Epithelial cell of esophagus (primary cell): ENCODE data around the gene CCR2.

Experiments
- DNase-seq: peaks from one replicate; pipeline ENCODE4 v3.0.0; 2010; ENCODE audit warnings: low read depth
- H3K4me3 ChIP-seq: 2 replicates; pipeline ENCODE4 v1.5.1; 2011; ENCODE audit warnings: mild to moderate bottlenecking, low read length, control low read depth
- CTCF ChIP-seq: IDR thresholded peaks from 2 replicates; pipeline ENCODE4 v1.5.1; 2011; ENCODE audit warnings: low read depth, mild to moderate bottlenecking, low read length, control low read depth, inconsistent platforms; ENCODE audit not compliant: insufficient read depth; ENCODE audit errors: missing control alignments

CCR2 gene

GRCh38 chr3:46338840-46339239, 15.1 kb upstream of the CCR2 start:
- no peak for TF ChIP-seq CTCF
- no peak for DNase-seq
- H3K4me3 ChIP-seq = no peak overlapping the region

- H3K4me3 ChIP-seq = no peak overlapping the region
- DNase-seq = no peak
- no peak for TF ChIP-seq CTCF
Measured at GRCh38 chr3:46344476-46344875, 9.4 kb upstream of the CCR2 start.

- no peak for DNase-seq
- no peak for TF ChIP-seq CTCF
- H3K4me3 ChIP-seq = no peak overlapping the region
Measured at GRCh38 chr3:46348823-46349482, 5.0 kb upstream of the CCR2 start.

DNA sequence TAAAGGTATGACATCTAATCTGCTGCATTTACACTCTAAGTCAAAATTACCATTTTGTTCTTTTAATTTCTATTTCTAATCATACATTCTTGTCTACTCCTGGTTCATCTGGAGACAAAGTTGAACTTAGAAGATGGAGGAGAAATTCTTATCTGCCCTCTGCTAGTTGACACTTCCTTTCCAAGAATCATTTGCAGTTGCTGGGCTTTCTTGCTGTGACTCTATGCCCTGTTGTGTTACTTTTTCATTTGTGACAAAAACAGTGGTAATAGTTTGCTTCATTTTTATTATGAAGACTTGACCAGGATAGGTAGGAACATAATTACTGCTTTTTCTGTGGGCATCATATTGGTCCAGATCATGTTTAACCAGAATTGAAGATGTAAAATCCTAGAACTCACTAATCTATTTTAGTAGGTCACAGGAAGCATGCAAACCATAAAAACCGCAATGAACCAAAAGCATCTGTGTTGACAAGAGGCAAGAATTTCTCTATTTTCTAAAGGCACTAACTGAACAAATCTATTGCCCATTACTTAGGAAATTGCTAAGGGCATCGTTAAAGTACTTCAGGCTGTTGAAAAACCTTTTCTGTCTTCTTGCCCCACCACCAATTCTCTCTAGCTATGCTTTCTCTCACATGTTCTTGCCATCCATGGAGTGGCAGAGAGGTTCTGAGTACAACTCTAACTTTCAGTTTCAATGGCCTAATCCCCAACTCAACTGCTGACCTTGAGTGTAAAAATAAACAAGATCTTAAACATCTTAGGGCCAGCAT, 4.2 kb upstream of the CCR2 start:
- no peak for TF ChIP-seq CTCF
- no peak overlapping the region for H3K4me3 ChIP-seq
- DNase-seq = no peak

DNA sequence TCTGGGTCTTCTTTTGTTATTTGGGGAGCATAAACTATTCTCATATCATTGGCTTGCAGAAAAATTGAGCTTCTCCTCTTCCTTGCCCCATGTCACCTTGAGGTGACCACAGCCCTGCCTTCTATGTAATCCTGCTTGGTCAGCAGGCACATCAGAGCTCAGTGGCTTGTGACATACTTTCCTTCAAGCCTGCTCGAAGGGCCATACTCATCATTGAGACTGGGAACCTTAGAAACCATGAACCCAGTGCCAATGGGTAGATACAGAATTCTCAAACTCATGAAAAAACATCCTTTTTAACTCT, 3.7 kb upstream of the CCR2 start:
- no peak overlapping the region for H3K4me3 ChIP-seq
- no peak for TF ChIP-seq CTCF
- no peak for DNase-seq

DNA sequence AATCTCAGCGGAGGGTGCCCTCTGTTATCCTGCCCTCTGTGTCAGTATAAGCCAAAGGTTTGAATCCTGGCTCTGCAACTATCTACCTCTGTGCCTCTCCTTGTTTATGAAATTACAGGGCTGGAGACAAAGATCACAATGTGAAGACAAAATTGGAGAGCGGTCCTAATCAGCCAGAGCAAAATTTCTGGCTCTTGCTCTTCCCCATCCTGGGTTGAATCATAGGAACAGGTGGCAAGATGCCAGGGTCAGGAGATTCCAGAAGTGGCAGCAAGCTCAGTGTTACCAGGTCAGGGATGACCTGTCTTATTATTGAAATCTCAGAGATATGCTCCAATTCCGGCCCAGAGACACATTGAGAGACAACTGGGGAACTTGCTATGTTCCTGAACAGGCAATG, 2.3 kb upstream of the CCR2 start:
- no peak for DNase-seq
- no peak for TF ChIP-seq CTCF
- no peak overlapping the region for H3K4me3 ChIP-seq

DNA sequence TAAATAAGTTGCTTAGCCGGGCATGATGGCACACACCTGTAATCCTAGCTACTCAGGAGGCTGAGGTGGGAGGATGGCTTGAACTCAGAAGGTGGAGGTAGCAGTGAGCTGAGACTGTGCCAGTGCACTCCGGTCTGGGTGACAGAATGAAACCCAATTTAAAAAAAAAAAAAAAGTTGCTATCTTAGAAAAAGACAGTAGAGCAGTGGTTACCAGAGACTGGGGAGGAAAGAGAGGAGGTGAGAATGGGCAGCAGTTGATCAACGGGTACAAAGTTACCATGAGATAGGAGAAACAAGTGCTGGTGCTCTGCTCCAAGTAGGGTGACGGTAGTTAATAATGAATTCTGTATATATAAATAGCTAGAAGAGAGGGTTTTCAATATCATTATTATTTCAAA, 821 bp upstream of the CCR2 start:
- DNase-seq = no peak
- H3K4me3 ChIP-seq = no peak overlapping the region
- no peak for TF ChIP-seq CTCF
